Activated CD4-positive, CD25-positive, alpha-beta regulatory T cell treated with anti-CD3 and anti-CD28 coated beads, Interleukin-2, amount 50 U/mL, for 24 hours (primary cell): ENCODE results near the gene RSU1.

Experiments
- ATAC-seq, 2 donors: fragments of 150-1000 bp; cut with Tn5 transposase; one replicate each; pipeline ENCODE4 v1.10.0; 2021; ENCODE audit warnings: mild to moderate bottlenecking in 1 of 2, moderate library complexity in 1 of 2

The RSU1 gene

DNA sequence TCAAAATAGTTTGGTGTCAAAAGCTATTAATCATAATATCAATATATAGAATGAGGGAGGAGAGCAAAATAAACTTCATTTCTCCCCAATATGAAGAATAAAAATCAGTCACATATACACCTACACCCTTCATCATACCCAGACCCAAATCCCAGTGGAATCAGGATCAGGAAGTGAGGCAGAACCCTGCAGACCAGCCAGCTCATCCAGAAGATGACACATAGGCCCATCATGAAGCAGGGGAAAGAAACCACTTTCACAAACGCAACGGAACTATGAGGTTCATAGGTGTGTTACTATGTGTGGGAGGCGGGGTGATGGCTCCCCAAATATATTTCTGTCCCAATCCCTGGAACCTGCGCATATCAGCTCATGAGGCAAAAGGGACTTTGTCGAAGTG lies 89.0 kb downstream of the RSU1 start:
- no peak for ATAC-seq

DNA sequence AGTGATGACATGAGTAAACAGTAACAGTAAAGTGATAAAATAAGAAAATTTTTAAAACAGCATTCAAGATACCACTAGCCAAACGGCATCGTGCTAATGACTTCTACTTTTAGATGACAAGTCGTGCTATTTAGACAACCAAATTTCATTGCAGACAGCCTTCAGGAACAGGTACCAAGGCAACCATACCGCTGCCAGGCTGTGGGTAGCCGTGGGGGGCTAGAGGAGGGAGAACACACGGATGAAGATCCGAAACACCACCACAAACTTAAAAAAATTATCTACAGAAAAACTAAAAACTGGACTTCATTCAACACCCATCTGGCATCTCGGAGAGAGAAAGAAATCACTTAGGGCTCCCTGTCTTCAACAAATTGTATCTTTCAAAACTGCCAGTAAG lies 89.6 kb downstream of the RSU1 start:
- ATAC-seq, result no peak

DNA sequence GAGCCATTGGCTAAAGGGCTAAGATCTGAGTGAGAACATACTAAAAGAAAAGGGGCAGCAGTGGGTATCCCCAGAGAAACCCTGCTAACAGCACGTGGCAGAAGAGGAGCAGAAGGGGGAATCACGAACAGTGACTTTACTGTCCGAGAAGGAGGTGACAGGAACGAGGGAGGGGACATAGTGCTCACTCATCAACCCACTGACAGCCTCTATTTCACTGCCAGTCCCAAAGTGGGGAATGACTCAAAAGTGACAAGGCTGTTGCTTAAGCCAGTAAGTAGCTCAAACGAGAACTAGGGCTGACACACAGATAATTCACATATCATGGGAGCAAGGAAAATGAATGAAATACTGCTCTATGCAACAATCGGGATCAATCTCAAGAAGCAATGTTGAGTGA lies 92.7 kb downstream of the RSU1 start:
- no peak for ATAC-seq

DNA sequence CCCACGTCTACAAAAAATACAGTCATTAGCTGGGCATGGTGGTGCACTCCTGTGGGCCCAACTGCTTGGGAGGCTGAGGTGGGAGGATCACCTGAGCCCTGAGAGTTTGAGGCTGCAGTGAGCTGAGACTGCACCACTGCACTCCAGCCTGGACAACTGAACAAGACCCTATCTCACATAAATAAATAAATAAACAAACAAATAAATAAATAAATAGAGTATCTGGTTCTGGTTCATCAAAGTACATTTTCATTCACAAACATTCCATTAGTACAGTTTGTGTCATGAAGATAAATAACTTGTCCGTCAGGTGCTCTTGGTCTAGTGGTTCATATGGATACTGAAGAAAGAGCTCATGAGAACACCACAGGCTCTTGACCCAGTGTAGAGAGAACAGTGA lies 96.4 kb downstream of the RSU1 start:
- no peak for ATAC-seq

DNA sequence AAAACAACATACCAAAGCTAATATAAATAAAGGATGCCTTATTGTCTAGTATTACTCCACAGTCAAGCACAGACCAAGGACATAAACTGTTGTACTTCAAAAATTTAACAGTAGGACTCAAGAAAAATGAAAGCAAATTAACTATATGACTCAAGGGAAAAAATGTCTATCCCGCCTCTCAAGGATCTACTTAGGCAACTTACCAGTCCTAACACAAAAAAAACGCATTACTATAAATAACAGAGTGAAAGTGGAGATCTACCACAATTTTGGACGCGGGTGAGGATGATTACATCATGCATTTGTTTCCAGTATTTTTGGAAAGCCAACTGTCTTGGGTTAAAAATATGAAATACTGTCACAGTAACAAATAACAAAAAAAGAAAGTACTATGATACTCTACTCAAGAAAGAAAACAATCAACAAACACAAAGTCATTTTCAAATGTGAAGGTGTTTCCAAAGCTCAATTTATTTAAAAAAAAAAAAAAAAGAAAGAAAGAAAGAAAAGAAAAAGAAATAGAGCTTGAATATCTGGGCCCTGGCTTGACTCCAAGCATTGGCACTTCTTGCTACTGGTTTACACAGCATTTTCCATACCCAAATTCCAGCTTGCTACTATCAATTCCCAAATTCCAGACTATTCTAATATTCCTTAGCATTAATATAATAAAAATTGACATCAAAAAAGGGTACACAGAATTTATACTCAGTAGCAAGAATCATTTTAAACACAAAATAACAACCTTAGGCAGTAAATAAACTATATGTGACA lies 99.4 kb downstream of the RSU1 start:
- no peak for ATAC-seq

DNA sequence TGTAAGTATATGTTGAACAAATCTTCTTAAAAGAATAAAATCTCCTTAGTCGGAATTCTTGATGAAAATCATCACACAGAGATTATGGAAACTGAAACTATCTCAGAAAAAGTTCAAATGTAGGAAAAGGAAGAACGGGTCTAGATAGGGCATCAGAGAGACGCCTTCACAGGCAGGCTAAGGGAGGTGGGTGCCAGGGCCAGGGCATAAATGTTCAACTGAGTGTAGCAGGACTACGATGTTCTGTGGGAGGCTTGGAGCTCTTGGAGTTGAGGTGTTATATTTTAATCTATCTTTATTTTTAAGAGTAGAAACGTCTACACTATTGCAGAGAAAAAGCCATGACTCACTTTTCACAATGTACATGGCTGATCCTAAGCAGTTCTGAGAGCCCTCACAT lies 101.2 kb downstream of the RSU1 start:
- ATAC-seq, result no peak

DNA sequence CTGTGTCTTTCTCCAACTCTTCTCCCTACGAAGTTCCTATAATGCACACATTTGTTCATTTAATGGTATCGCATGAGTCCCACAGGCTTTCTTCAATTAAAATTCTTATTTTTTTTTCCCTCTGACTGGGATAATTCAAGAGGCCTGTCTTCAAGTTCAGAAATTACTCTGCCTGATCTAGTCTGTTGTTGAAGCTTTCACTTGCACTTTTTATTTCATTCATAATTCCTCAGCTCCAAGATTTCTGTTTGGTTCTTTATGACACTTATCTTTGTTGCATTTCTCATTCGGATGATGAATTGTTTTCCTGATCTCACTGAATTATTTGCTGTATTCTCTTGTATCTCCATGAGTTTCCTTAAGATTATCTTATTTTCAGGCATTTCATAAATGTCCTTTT lies 103.9 kb downstream of the RSU1 start:
- no peak for ATAC-seq

DNA sequence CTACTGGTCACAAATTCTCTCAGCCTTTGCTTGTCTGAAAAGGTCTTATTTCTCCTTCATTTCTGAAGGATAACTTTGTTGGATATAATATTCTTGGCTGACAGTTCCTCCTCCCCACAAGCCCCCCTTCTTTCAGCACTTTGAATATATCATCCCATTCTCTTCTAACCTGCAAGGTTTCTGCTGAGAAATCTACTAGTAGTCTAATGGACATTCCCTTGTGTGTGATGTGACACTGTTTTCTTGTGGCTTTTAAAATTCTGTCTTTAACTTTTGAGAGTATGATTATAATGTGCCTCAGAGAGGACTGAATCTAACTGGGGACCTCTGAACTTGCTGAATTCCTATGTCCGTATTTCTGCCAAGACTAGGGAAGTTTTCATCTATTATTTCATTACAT lies 104.3 kb downstream of the RSU1 start:
- no peak for ATAC-seq

DNA sequence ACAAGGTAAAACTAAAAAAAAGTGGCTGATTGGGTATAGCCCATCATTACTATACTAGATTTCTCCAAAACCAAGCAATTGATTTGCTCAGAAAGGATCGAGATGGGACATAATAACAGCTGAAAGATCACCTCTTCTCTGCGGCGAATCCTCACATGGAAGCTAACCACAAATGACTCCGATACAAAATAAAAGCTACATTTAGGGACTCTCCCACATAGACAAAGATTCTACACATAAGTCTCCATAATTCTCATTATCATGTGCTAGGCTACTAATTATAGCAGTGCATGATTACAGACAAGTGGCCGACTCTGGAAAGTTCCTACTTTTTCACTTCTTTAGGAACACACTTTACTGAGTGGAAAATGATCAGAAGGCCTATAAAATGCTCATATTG lies 116.9 kb downstream of the RSU1 start:
- no peak for ATAC-seq

DNA sequence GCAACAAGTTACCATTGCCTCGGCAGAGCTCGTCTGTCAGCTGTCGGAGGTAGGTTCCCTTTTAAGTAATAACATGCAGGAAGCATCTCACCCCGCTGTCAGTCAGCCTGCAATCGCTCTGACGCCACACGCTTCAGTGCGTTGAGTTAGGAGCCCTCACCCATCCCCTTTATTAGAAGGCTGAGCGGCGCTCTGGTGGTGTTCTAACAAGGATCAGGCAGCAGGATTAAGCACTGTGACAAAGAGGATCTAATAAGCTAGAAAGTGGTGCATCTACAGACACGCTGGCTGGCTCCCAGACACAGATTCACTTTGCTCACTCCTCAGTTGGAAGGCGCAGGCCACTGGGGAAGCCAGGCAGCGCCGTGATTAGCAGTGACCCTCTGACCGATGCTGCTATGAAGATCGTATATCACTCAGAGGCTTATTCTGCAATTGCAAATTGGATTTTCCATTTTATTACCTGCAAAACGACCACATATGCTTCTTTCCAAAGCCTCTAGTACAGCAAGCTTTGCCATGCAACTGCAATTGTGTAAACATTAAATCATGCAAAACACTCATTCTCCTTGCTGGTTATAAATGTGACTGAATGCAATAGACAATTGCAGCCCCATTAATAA lies 117.7 kb downstream of the RSU1 start:
- ATAC-seq, result no peak

DNA sequence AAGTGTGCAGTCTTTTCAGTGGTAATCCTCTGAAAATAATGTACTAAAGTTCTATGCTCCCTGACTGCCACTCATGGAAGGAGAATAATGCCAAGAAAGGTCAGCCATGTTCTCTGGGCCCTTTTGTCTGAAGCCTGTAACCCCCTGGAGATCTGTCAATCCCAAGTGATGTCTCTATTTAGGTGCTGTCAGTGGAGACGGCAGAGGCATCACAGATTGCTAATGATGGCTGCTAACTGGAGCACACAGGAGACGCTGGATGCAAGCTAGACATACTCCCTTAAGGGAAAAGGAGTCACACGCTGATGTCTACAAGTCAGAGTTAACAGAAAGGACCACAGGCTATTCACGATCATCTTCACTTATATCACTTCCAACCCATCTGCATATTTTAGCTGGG lies 118.8 kb downstream of the RSU1 start:
- no peak for ATAC-seq

DNA sequence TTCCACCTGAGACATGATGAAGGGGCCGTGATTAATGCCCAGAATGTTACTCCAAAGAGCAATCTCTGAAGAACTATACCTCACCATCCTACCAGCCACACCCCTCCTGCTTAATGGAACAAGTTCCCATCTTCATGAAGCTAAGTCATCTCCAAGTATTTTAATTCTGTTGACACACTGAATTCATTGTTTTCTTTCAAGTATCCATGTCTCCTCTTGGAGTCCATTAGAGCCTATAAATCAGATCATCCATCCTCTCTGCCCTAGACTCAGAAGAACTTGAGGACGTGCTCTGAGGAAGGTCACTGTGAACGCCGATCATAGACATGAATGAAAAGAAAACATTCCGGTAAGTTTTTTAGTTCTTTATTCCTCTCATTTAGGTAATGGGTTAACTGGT lies 126.8 kb downstream of the RSU1 start:
- no peak for ATAC-seq

DNA sequence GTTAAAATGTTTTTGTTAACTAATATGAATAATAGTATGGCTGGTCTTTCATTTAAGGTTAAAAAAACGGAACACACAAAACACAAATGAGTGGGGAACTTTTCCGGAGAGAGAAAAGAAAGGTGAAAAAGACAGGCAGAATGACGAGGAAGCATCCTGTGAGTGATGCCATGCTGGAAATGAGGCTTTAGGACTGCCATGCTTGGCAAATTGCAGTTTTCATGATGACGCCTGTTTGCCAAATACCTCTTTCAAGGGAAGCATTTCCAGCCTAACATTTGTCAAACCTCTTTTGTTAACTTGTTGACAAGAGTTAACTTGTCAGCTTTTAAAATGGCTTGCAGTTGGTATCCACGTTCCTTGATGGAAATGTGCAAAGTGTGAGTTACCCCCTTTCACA lies 127.5 kb downstream of the RSU1 start:
- no peak for ATAC-seq

DNA sequence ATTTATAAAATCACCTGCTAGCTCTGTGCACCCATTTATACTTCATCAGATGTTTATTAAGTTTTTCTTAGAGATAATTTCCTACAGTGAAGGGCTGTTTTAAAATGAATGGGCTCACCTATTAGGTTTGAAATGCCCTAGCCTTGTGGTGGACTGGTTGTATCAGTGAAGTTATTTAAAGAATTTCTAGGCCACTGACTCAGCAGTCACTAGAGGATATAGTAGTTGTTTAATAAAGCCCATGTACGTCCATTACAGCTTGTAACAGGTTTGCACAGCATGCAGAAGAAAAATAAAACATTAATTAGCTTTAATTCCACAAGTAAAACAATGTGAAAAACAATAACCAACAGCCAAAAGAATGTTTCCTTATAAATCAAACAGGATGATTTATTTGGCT lies 128.0 kb downstream of the RSU1 start:
- ATAC-seq, result no peak

DNA sequence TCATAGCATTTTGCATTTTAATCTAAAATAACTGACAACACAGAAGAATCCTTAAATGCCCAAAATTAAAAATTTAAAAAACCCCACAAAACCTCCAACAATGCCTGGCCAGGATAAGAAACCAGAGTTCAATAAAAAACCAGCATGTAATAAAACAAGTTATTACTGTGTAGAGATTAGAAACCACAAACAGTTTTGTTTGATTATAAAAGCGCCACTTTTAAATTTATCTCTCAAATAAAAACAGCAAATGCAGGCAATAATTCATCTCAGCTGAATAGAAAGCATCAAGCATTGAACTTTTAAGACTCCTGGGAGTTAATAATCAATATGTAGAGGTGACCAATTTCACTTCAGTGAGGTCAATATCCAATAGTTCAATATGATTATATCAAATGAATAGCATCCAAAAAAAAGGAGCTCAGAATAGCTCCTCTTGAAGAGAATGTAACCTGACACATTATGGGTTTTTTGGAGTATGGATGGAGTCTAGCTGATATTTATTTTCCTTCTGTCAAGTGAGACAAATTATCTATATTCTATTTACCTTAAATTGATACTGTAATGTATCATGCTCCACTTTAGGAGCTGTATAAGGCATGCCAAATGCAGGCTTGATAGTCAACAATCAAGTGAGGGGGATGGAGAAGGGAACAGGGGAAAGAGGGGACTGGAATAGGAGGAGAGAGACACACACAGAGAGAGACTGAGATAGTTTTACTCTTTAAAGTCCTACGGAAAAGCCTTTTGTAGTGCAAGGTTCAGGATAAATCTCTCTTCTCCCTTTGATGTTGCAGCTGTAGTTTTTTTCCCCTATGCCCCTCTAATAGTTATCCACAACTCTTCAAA lies 130.9 kb downstream of the RSU1 start:
- no peak for ATAC-seq

DNA sequence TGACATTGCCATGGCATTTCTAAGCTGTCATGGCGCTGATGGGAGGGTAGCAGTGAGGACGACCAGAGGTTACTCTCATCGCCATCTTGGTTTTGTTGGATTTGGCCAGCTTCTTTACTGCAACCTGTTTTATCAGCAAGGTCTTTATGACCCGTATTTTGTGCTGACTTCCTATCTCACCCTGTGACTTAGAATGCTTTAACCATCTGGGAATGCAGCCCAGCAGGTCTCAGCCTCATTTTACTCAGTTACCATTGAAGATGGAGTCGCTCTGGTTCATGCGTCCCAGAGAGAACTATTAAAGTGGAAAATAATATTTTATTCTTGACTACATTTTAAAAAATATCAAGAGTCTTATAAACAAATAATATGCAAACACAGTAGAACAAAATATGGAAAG lies 131.7 kb downstream of the RSU1 start:
- ATAC-seq, result no peak

DNA sequence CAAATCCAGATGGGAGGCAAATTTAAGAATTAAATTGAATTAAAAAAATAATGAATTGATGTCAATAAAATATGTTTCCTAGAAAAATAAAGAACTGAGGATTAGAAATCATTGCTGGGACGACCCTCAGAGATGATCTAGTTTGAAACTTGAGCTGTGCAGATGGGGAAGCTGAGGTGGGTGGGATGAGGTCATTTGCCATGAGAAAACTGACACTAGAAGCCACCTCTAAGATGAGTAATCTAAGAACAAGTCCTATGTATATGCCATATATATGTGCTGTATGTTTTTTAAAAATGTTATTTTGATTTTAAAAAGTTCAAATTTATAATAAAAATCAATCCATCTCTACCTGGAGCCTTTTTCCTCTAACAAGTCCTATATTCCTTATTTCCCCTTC lies 135.7 kb downstream of the RSU1 start:
- ATAC-seq, result no peak

DNA sequence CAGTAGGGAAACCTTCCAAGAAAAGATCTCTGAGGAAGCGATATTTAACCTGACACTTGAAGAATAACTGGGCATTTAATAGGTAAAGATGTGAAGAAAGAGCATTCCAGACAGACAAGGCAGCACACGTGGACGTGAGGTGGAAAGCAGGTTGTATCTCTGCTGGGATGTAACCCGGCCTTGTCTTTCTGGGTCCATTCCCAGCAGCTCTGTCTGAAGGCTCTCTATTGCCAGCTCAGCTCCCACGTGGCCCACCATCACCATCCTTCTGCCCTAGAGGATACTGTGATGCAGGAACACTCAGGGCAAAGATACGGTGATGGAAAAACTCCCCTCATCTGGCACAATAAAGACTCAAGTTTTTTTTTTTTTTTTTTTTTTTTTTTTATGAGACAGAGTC lies 137.7 kb downstream of the RSU1 start:
- ATAC-seq, result no peak

DNA sequence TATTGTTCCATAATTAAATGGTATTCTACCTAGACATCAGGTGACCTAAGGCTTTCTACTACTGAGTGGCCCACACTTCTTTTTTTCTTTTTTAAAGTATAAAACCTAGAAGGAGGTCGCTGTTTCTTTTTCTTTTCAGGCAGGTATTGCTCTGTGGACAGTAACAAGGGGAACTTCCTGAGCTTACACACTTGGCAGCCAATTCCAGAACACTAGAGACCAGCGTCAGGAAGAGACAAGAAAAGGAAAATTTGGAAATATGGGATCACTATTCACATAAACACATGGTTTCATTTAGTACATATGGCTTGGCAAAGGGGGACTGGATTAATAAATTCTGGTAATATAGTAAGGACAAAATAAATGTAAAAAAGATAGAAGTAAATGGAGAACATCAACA lies 141.9 kb downstream of the RSU1 start:
- ATAC-seq, result no peak

DNA sequence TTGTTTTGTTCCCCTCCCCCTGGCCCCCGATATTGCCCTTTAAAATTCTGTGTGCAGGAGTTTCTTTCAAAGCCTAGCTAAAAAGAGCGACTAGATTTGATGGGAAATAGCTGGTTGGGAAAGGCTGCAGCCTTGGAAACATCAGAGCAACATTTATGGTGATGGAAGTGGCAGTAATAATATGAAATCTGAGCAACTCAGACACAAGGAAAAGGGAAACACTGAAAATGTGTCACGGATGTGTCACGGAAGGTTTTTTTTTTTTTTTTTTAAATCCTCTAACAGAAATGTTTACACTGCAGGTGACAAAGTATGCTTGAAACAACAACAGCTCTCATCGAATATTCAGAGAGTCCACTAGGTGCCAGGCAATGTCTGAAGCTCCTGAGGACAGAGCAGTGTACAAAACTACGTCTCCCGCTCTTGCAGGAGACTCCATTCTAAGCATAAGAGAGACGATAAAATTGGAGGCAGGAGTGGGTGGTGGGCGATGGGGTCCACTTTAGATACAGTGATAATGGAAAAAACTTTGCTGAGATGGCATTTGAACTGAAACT lies 143.0 kb downstream of the RSU1 start:
- ATAC-seq, result no peak

DNA sequence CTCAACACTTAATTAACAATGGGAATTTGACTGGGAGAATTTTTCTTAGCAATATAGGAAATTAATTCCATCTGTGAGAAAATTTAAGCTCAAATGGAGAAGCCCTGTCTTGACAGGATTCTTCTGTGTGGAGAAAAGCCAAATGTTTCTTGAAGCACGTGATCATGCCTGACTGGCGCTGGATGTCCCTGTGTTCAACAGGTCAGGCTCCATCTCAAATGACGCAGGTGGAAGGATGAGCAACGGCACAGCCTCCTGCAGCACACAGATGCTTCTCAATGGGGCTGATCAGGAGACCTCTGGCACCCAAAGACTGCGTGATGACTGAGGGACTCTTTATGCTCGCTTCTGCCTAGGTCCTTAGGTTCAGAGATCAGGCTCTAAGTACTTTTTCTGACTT lies 143.8 kb downstream of the RSU1 start:
- ATAC-seq, result no peak

DNA sequence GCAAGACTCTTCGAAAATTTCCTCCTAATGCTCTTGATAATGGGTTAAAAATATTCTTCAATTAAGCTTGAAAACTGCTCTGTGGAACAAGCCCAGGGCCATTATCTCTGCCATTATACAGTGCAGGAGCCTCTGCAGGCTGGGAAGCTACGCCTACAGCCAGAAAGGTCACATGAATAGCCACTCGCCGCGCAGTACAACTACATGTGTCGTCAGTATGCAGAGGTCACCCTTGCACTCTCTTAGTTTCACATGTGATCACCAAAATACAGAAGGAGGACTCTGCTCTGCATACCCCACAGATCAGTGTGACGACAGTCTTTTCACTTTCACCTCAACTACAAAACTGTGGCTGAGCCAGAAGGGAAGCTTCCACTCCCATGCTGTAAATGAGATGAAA lies 153.8 kb downstream of the RSU1 start:
- ATAC-seq, result no peak

DNA sequence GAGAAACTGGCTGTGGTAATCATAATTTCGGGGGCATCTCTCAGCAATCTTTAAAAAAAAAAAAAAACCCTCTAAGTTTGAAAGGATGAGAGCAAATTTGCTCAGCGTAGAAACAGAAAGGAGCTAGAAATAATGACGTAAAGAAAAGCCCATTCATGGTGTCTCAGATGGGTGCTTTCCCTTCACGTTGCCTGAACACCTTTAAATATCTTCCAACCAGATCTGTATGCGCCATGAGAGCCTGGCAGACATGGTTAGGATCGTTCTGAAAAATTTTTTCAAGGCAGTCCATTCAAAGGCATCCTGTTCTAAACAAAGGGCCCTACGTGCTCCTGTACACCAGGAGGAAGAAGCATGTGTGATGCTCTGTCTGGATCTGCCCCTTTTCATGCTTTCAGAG lies 154.3 kb downstream of the RSU1 start:
- no peak for ATAC-seq

DNA sequence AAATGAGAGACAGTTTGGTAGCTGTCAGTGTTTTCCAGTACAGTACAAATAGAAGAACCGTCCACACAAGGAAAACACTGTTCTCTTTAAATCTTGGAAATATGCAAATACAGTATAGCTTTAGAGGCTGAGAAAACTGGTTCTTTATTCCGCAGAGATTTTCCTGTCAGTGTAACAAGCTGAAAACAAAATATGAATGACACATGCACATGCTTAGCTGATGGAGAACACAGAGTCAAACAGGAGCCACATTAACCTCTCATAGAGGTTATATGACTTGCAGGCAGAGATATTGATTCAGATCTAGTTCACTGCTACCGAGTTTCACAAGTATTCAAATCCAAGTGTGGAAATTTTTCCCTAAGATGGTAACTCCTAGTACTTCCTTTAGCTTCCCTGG lies 160.3 kb downstream of the RSU1 start:
- ATAC-seq, result no peak
